ENCODE results near the gene ZNF718.
"Not testable (repeated sequence)": the region's sequence is repeated elsewhere in the genome, so short reads cannot be mapped to it uniquely, and the experiment has no call there.

The ZNF718 gene

GRCh38 chr4:124275-125081, at the start of gene ZNF718:
Gene ZNF718, plus strand, starts transcription at chr4:124501. Its CDS starts 170 bp downstream, at chr4:124671.
- DNase-seq = peak; percentile 71

DNA sequence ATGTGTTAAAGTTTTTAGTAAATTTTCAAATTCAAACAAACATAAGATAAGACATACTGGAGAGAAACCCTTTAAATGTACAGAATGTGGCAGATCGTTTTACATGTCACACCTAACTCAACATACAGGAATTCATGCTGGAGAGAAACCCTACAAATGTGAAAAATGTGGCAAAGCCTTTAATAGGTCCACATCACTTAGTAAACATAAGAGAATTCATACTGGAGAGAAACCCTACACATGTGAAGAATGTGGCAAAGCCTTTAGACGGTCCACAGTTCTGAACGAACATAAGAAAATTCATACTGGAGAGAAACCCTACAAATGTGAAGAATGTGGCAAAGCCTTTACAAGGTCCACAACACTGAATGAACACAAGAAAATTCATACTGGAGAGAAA, 38.4 kb upstream of the ZNF718 start:
- DNase-seq = no peak

DNA sequence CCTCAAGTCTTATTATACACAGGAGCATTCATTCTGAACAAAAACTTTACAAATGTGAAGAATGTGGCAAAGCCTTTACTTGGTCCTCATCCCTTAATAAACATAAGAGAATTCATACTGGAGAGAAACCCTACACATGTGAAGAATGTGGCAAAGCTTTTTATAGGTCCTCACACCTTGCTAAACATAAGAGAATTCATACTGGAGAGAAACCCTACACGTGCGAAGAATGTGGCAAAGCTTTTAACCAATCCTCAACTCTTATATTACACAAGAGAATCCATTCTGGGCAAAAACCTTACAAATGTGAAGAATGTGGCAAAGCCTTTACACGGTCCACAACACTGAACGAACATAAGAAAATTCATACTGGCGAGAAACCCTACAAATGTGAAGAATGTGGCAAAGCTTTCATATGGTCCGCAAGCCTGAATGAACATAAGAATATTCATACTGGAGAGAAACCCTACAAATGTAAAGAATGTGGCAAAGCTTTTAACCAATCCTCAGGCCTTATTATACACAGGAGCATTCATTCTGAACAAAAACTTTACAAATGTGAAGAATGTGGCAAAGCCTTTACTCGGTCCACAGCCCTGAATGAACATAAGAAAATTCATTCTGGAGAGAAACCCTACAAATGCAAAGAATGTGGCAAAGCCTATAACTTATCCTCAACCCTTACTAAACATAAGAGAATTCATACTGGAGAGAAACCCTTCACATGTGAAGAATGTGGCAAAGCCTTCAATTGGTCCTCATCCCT, 37.6 kb upstream of the ZNF718 start:
- DNase-seq = not testable (repeated sequence)

- DNase-seq = no peak
Observed at GRCh38 chr4:98386-98785, 25.9 kb upstream of the ZNF718 start.

DNA sequence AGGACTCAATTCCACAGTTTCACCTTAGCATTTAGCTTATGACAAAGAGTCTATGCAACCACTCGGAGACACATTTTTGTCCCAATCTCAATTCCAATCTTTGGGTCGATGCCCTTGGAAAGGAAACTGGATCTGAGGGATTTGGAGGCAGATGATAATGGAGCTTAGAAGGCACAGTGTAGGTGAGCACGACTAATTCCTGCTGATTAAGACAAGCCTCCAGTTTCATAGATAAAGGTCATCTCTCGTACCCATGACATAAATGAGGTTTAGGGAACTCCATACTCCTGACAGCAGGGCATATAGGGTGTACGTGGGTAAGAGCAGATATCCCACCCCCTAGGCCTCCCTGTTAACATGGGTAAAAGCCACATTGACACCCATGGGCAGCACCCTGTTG, 24.4 kb upstream of the ZNF718 start:
- DNase-seq = no peak

DNA sequence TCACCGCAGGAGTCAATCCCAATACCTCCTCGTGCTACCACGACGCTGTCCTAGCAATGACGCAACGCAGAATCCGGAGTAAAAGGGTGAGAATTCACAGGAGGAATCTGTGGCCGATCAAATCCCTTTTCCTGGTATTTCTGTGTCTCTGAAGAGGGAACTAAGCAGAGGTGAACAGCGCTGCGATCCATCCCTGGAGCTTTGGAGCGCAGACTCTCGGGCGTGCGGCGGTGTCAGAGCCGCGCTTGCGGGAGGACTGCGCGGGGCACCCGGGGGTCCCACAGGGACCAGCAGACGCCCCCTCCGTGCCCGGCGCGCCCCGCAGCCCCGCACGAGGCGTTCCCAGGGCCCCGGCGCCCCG, 17.2 kb upstream of the ZNF718 start:
- no peak for DNase-seq

DNA sequence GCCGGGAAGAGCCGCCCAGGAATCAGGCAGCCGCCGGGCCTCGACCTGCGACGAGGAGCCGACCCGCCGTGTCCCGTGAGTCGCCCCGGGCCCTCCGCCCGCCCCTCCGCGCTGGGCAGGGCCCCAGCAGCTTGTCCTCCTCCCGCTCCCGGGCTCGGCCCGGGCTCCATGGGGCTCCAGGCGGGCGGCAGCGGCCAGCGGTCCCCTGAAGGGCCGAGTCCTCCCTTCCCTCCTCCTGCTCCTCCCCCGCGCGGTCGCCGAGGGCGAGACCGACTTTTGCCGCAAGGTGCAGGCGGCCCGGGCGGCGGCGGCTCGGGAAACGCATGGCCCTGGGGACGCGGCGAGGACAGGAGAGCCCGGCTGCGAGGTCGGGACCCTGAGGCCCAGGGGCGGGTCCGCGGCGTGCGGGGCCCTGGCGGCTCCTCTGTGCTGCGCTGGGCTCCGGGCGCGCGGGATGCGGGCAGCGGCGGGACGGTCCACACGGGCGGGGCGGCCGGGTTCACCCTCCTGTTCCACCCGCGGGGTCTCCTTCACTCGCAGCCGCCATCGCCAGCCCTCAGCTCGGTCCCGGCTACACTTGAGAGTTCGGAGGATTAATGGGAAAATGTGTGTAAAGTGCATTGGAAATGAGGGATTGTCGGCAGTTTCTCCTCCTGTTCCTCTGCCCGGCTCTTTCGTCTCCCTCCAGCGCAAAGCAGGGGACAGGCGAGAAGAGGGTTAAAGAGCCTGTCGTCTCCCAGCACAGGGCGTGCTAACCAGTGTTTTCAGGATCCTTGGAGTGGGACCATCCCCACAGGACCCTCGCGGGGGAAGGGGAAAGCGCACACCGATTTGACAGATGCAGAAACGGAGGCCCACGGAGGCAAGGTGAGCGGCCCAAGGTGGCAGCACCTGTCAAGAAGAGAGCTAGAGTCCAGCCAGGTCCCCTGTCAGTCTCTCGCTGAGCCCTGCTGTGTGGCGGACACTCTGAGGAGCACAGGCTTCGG, 16.6 kb upstream of the ZNF718 start:
- DNase-seq = no peak

DNA sequence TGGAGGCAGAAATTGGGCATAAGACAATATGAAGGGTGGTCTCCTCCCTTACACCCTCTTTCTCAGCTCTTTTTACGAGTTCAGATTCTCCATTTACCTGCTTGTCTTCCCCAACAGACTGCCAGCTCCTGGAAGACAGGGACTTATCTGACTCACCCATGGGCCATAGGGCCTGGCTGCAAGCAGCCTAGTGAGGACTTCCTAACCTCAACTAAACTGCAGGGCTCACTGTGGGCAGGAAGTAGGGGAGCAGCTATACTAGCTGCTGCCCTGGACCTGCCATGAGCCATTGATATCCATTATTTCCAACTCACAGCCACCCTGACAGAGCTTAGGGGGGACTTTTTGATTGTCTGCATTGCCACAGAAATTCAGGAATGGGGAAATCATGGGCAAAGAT, 11.5 kb upstream of the ZNF718 start:
- no peak for DNase-seq

- no peak for DNase-seq
Observed at GRCh38 chr4:113732-114131, 10.6 kb upstream of the ZNF718 start.

DNA sequence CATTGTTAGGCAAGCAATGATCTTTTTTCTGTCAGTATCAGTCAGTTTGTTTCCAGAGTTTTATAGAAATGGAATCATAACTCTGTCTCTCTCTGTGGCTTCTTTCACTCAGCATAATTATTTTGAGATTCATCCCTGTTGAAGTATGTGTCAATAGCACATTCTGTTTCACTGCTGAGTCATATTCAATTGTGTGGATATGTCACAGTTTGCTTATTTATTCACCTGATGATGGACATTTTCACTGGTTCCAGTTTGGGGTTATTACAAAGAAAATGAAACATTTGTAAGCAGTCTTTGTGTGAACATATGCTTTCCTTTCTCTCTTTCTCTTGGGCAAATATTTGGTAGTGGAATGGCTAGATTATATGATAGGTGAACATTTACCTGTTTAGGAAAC, 10.2 kb upstream of the ZNF718 start:
- no peak for DNase-seq

DNA sequence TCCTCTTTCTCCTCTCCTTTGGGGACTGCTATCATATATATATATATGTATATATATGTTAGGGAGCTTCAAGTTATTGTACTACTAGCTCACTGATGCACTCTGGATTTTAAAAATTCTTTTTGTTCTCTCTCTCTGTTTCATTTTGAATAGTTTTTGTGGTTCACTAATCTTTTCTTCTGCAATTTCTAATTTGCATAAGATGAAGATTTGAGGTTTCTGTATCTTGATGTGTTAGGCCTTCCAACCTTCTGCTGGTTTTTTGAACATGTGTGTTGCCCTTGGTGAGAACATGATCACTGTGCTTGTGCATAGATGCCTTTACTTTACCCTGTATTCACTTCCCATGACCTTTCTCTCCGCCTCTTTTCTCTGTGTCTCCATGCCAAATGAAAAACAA, 7.8 kb upstream of the ZNF718 start:
- DNase-seq = no peak

DNA sequence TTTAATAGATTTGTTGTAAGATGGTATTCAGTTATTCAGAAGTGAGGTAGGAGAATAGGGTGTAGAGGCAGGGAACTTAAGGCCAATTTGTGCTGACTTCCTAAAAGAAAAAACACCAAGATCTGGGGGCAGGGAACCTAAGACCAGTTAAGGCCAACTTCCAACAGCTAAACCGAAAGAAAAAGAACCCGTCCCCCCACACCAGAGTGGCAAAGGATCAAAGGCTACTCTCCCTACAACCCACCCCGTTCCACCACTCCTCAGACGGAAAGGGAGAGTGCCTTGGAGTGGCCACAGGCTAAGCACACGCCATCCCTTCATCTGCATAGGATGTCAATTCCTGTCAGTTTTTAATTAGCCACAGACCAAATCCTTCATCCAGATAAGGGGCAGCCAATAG, 3.7 kb upstream of the ZNF718 start:
- DNase-seq = no peak

GRCh38 chr4:121408-122084, 2.8 kb upstream of the ZNF718 start:
- DNase-seq = no peak

DNA sequence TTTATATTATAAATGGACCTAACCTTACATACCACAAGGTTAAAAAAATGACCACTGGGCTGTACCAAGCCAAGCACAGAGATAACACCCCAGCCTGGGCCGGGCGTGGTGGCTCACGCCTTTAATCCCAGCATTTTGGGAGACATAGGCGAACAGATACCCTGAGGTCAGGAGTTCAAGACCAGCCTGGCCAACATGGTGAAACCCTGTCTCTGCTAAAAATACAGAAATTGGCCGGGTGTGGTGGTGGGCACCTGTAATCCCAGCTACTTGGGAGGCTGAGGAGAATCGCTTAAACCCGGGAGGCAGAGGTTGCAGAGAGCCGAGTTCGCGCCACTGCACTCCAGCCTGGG, 403 bp upstream of the ZNF718 start:
- not testable (repeated sequence) for DNase-seq

DNA sequence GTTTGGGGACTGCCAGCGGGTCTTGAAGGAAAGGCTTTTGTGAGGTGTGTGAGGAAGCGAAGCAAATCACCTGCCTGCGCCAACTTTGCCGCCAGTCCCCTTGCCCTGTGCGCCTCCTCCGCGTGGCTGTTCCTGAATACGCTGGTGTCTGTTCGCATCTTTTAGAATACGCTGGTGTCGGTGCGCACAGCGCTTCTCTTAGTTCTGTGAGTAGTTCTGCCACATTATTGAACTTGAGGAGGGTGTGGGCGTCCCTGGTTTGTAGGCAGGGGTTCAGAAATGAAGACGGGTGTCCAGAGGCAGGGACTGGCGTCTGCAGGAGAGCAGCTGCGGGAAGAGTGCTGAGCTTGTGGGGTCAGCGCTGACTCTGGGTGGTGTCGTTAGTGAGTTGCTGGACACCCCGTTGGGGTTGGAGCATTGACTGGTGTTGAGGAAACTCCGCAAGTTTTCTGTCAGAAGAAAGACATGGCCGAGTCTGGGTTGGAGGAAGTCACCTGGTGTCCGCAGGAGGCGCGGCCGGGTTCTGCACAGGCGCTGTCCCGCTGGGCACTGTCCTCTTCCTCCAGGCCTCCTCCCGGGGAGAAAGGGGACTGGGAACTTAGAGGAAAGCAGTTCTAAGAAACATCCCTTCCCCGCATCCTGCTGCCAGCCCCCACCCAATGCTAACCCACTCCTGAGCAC, 930 bp downstream of the ZNF718 start:
- DNase-seq = no peak

GRCh38 chr4:125833-126232, 1.5 kb downstream of the ZNF718 start:
- no peak for DNase-seq

DNA sequence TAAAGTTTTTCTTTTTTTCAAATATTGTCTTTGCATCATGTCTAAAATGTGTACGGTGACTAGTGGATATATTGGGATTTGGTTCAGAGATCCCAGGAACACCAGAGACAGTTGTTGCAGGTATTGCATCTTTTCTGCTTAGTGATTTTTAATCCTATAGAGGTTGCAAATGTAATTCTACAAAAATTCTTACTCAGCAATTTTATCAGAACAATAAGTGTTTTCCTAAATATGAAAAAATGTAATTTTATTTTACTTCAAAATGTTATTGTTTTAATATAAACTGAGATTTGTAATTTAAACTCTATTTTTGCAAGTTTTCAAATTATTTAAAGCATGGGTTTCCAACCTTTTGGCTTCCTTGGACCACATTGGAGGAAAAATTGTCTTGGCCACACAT, 8.2 kb downstream of the ZNF718 start:
- no peak for DNase-seq

DNA sequence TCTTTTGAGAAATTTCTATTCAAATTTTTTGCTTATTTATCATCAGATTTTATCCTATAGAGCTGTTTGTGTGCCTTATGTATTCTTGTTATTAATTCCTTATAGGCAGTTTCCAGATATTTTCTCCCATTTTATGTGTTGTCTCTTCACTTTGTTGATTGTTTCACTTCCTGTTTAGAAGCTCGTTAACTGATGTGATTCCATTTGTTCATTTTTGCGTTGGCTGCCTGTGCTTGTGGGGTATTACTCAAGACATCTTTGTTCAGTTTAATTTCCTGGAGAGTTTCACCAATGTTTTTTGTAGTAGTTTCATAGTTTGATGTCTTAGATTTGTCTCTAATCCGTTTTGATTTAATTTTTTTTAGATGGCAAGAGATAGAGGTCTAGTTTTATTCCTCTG, 14.6 kb downstream of the ZNF718 start:
- no peak for DNase-seq

GRCh38 chr4:139691-140090, 15.4 kb downstream of the ZNF718 start:
- DNase-seq = no peak

- no peak for DNase-seq
Observed at GRCh38 chr4:146621-147020, 22.3 kb downstream of the ZNF718 start.

DNA sequence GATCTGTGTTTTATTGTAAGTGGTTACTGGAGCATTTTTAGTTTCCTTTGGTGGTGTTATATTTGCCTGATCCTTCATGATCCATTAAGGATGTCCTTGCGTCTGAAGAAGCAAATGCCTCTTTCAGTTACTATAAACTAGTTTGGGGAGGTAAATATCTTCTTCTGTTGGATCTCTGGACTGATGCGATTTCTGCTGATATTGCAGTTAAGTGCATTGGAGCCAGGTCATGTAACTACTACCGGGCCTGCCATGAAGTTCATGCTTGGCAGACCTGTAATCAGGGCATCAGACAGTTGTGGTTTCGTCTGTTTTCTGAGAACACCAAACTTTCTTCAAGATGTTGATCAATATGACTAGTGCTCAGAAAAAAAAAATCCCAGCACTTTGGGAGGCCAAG, 22.9 kb downstream of the ZNF718 start:
- DNase-seq = no peak
